HepG2 (cell line): ENCODE results near the gene FAM81A. TPM values are rescaled to one million over a fixed set of nuclear protein-coding genes. Genes with fewer than 3 reads are reported as not detected.

Source experiments
- CHD4 ChIP-seq: fragments of 200-600 bp; sonication (generic); IDR thresholded peaks from 2 replicates; pipeline ENCODE4 v1.7.0; 2017; ENCODE audit warnings: mild to moderate bottlenecking, low read length, borderline replicate concordance
- FLYWCH1 ChIP-seq: sonication (generic); formaldehyde crosslinking; IDR thresholded peaks from 2 replicates; pipeline ENCODE4 v1.8.1; 2023; ENCODE audit warnings: mild to moderate bottlenecking, missing genetic modification reagents
- SMAD1 ChIP-seq: sonication (generic); formaldehyde crosslinking; IDR thresholded peaks from 2 replicates; pipeline ENCODE4 v1.4.0; 2020; ENCODE audit warnings: missing genetic modification reagents, low read depth, mild to moderate bottlenecking, borderline replicate concordance
- TCF12 ChIP-seq, 2 experiments: fragments of 450-650 bp in 1 of 2; sonication (generic) in 1 of 2; formaldehyde crosslinking in 1 of 2; IDR thresholded peaks; 2 replicates each; pipeline versions ENCODE4 v1.6.1 to v1.8.0; 2017 to 2022; ENCODE audit warnings: antibody characterized with exemption in 1 of 2, mild to moderate bottlenecking in 1 of 2, missing genetic modification reagents in 1 of 2, moderate library complexity in 1 of 2
- ZFP36L1 ChIP-seq: sonication (generic); formaldehyde crosslinking; IDR thresholded peaks from 2 replicates; pipeline ENCODE4 v1.8.0; 2022; ENCODE audit warnings: mild to moderate bottlenecking, missing genetic modification reagents, moderate library complexity
- ZNF225 ChIP-seq: sonication (generic); formaldehyde crosslinking; IDR thresholded peaks from 2 replicates; pipeline ENCODE4 v1.4.0; 2020; ENCODE audit warnings: mild to moderate bottlenecking, missing genetic modification reagents
- ZNF350 ChIP-seq: sonication (generic); formaldehyde crosslinking; IDR thresholded peaks from 2 replicates; pipeline ENCODE4 v1.4.0; 2020; ENCODE audit warnings: mild to moderate bottlenecking, low read depth, missing genetic modification reagents, borderline replicate concordance
- ZNF616 ChIP-seq: sonication (generic); formaldehyde crosslinking; IDR thresholded peaks from 2 replicates; pipeline ENCODE4 v1.5.0; 2020; ENCODE audit warnings: low read depth, mild to moderate bottlenecking, missing genetic modification reagents
- ZNF660 ChIP-seq: sonication (generic); formaldehyde crosslinking; IDR thresholded peaks from 2 replicates; pipeline ENCODE4 v1.5.1; 2020; ENCODE audit warnings: mild to moderate bottlenecking, low read depth, missing genetic modification reagents, borderline replicate concordance
- ZNF775 ChIP-seq: sonication (generic); formaldehyde crosslinking; IDR thresholded peaks from 2 replicates; pipeline ENCODE4 v1.4.0; 2020; ENCODE audit warnings: missing genetic modification reagents, mild to moderate bottlenecking, moderate library complexity, borderline replicate concordance
- polyA plus RNA-seq, 8 experiments: library from polyadenylated mRNA; depleted of rRNA in 3 of 8; stranded (reverse) in 7 of 8; unstranded in 1 of 8; fragments of >200 nt; fragmentation: Illumina TruSeq in 4 of 8; extraction: Trizol in 4 of 8; gene quantifications; 2 replicates each; pipeline versions ENCODE4 v1.2.1 to v1.2.3, GENCODE V29; 2011 to 2016; ENCODE audit warnings: low read depth in 4 of 8, missing spikeins in 1 of 8, mixed read lengths in 1 of 8; ENCODE audit not compliant: insufficient read depth in 1 of 8
- total RNA-seq, 5 experiments: library from RNA; depleted of rRNA; stranded (reverse); fragments of >200 nt; fragmentation: Illumina TruSeq; extraction: Trizol; gene quantifications; 2 replicates each; pipeline ENCODE4 v1.2.3, GENCODE V29; 2016; ENCODE audit warnings: low read depth in 1 of 5
- TF ChIP-seq, protein P1 (sequence below): sonication (generic); formaldehyde crosslinking; IDR thresholded peaks from 2 replicates; pipeline ENCODE4 v1.5.0; 2020; ENCODE audit warnings: missing genetic modification reagents
- TF ChIP-seq, protein P2 (sequence below): sonication (generic); formaldehyde crosslinking; IDR thresholded peaks from 2 replicates; pipeline ENCODE4 v1.8.1; 2023; ENCODE audit warnings: missing genetic modification reagents, inconsistent platforms, borderline replicate concordance
- TF ChIP-seq, protein P3 (sequence below): sonication (generic); formaldehyde crosslinking; IDR thresholded peaks from 2 replicates; pipeline ENCODE4 v1.4.0; 2020; ENCODE audit warnings: mild to moderate bottlenecking, missing genetic modification reagents, borderline replicate concordance
- TF ChIP-seq, protein P4 (sequence below): sonication (generic); formaldehyde crosslinking; IDR thresholded peaks from 2 replicates; pipeline ENCODE4 v1.5.0; 2020; ENCODE audit warnings: mild to moderate bottlenecking, missing genetic modification reagents
- TF ChIP-seq, protein P5 (sequence below): sonication (generic); formaldehyde crosslinking; IDR thresholded peaks from 2 replicates; pipeline ENCODE4 v1.4.0; 2020; ENCODE audit warnings: missing genetic modification reagents, borderline replicate concordance

Gene FAM81A
- total and polyA plus RNA-seq, 2 of the 13 experiments (the other 11 are each of a cell fraction or from before 2014, with no cell fraction given), result 0.09 TPM; not detected in 1

DNA sequence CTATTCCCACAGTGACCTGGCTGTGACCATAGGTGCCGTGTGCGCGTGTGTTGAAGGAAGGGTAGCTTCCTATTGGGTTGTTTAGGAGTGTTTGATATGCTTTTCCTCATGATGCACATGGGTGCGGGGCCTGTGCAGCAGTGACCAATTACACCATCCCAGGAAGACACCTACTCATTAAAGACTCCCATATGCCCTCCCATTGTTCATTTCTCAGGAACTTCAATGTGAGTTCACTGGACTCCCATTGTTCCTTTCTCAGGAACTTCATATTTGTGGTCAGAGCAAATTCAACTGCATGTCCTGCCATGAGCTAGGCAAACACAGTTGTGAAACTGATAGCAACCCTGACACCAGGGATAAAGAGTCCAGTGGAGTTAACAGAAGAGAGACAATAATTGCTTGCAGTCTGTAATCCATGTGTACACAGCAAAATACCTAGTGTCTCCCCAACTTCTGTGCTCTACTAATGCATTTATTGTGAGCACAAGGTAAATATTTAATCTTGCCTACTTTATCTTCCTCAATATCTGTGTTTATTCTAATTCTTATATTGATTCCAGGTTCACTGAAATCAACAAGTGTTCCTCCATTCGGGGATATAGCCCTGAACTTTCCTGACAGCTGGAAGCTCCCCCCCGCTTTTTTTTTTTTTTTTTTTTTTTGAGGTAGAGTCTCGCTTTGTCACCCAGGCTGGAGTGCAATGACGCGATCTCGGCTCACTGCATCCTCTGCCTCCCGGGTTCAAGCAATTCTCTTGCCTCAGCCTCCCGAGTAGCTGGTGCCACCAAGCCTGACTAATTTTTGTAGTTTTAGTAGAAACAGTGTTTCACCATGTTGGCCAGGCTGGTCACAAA lies 116.1 kb downstream of the FAM81A start (continued):
- TF ChIP-seq, protein P1, sequence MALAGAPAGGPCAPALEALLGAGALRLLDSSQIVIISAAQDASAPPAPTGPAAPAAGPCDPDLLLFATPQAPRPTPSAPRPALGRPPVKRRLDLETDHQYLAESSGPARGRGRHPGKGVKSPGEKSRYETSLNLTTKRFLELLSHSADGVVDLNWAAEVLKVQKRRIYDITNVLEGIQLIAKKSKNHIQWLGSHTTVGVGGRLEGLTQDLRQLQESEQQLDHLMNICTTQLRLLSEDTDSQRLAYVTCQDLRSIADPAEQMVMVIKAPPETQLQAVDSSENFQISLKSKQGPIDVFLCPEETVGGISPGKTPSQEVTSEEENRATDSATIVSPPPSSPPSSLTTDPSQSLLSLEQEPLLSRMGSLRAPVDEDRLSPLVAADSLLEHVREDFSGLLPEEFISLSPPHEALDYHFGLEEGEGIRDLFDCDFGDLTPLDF (CRISPR knock-in tag), result no peak
- no peak for TF ChIP-seq ZNF225 (CRISPR knock-in tag)
- TF ChIP-seq FLYWCH1 (CRISPR knock-in tag), result no peak
- TF ChIP-seq, protein P2, sequence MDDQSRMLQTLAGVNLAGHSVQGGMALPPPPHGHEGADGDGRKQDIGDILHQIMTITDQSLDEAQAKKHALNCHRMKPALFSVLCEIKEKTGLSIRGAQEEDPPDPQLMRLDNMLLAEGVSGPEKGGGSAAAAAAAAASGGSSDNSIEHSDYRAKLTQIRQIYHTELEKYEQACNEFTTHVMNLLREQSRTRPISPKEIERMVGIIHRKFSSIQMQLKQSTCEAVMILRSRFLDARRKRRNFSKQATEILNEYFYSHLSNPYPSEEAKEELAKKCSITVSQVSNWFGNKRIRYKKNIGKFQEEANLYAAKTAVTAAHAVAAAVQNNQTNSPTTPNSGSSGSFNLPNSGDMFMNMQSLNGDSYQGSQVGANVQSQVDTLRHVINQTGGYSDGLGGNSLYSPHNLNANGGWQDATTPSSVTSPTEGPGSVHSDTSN (CRISPR knock-in tag), result no peak
- TF ChIP-seq TCF12 (IDR thresholded peaks at IDR 0.05), result no peak
- peak; percentile 94; the same call in 1 of the 2 replicates for TF ChIP-seq TCF12 (CRISPR knock-in tag; IDR thresholded peaks at IDR 0.05)
- TF ChIP-seq ZNF775, result no peak
- no peak for TF ChIP-seq ZNF350 (CRISPR knock-in tag)
- TF ChIP-seq ZNF660 (CRISPR knock-in tag), result no peak
- TF ChIP-seq SMAD1 (CRISPR knock-in tag), result no peak
- TF ChIP-seq ZNF616 (CRISPR knock-in tag), result no peak
- TF ChIP-seq, protein P3, sequence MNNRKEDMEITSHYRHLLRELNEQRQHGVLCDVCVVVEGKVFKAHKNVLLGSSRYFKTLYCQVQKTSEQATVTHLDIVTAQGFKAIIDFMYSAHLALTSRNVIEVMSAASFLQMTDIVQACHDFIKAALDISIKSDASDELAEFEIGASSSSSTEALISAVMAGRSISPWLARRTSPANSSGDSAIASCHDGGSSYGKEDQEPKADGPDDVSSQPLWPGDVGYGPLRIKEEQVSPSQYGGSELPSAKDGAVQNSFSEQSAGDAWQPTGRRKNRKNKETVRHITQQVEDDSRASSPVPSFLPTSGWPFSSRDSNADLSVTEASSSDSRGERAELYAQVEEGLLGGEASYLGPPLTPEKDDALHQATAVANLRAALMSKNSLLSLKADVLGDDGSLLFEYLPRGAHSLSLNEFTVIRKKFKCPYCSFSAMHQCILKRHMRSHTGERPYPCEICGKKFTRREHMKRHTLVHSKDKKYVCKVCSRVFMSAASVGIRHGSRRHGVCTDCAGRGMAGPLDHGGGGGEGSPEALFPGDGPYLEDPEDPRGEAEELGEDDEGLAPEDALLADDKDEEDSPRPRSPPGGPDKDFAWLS (CRISPR knock-in tag), result peak; percentile 83; the same call in 1 of the 2 replicates
- no peak; the same call in 1 of the 2 replicates for TF ChIP-seq ZFP36L1 (CRISPR knock-in tag)
- TF ChIP-seq, protein P4, sequence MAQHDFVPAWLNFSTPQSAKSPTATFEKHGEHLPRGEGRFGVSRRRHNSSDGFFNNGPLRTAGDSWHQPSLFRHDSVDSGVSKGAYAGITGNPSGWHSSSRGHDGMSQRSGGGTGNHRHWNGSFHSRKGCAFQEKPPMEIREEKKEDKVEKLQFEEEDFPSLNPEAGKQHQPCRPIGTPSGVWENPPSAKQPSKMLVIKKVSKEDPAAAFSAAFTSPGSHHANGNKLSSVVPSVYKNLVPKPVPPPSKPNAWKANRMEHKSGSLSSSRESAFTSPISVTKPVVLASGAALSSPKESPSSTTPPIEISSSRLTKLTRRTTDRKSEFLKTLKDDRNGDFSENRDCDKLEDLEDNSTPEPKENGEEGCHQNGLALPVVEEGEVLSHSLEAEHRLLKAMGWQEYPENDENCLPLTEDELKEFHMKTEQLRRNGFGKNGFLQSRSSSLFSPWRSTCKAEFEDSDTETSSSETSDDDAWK (CRISPR knock-in tag), result no peak
- TF ChIP-seq, protein P5, sequence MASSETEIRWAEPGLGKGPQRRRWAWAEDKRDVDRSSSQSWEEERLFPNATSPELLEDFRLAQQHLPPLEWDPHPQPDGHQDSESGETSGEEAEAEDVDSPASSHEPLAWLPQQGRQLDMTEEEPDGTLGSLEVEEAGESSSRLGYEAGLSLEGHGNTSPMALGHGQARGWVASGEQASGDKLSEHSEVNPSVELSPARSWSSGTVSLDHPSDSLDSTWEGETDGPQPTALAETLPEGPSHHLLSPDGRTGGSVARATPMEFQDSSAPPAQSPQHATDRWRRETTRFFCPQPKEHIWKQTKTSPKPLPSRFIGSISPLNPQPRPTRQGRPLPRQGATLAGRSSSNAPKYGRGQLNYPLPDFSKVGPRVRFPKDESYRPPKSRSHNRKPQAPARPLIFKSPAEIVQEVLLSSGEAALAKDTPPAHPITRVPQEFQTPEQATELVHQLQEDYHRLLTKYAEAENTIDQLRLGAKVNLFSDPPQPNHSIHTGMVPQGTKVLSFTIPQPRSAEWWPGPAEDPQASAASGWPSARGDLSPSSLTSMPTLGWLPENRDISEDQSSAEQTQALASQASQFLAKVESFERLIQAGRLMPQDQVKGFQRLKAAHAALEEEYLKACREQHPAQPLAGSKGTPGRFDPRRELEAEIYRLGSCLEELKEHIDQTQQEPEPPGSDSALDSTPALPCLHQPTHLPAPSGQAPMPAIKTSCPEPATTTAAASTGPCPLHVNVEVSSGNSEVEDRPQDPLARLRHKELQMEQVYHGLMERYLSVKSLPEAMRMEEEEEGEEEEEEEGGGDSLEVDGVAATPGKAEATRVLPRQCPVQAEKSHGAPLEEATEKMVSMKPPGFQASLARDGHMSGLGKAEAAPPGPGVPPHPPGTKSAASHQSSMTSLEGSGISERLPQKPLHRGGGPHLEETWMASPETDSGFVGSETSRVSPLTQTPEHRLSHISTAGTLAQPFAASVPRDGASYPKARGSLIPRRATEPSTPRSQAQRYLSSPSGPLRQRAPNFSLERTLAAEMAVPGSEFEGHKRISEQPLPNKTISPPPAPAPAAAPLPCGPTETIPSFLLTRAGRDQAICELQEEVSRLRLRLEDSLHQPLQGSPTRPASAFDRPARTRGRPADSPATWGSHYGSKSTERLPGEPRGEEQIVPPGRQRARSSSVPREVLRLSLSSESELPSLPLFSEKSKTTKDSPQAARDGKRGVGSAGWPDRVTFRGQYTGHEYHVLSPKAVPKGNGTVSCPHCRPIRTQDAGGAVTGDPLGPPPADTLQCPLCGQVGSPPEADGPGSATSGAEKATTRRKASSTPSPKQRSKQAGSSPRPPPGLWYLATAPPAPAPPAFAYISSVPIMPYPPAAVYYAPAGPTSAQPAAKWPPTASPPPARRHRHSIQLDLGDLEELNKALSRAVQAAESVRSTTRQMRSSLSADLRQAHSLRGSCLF (CRISPR knock-in tag), result no peak
- no peak; the same call in 1 of the 2 replicates for TF ChIP-seq CHD4
